B cell (primary cell): Measurements from ENCODE around the gene FRMD4A. TPM values are rescaled to one million over a fixed set of nuclear protein-coding genes. Genes with fewer than 3 reads are reported as not detected.

Experiments
- ATAC-seq: fragments of 200-7000 bp; cut with Tn5 transposase; one replicate; pipeline ENCODE4 v1.10.0; 2021; ENCODE audit warnings: low read depth, mild to moderate bottlenecking, moderate number of reproducible peaks, moderate library complexity
- CTCF ChIA-PET: fragments of 350-600 bp; sonication (Branson Sonifier 250); formaldehyde crosslinking; loops from one replicate; lab custom pipeline; 2021; ENCODE audit warnings: antibody characterized with exemption, inconsistent platforms; lab: Charles Lee
- POLR2A ChIA-PET: fragments of 350-600 bp; sonication (Branson Sonifier 250); formaldehyde crosslinking; loops from one replicate; lab custom pipeline; 2021; ENCODE audit warnings: antibody characterized with exemption; lab: Charles Lee
- DNase-seq: peaks from one replicate; pipeline ENCODE4 v3.0.0; 2013
- H2AFZ ChIP-seq: 2 replicates; pipeline ENCODE4 v1.6.1; 2012; ENCODE audit warnings: mild to moderate bottlenecking, low read depth, low read length; ENCODE audit not compliant: insufficient read depth, poor library complexity, severe bottlenecking
- H3K27ac ChIP-seq, 2 donors: 1 replicate in 1 of 2; 2 replicates in 1 of 2; pipeline ENCODE4 v1.5.1; 2012 to 2013; ENCODE audit warnings: low read length in 2 of 2, mild to moderate bottlenecking in 2 of 2, moderate library complexity in 1 of 2
- H3K27me3 ChIP-seq, 4 experiments: fragments of 200-600 bp in 1 of 4; sonication (generic) in 1 of 4; replicated peaks in 1 of 4; 1 replicate in 2 of 4; 2 replicates in 2 of 4; pipeline versions ENCODE4 v1.6.1 to v1.7.0; 2013 to 2016; ENCODE audit warnings: low read length in 3 of 4, mild to moderate bottlenecking in 2 of 4, mixed read lengths in 1 of 4, moderate library complexity in 1 of 4; ENCODE audit not compliant: insufficient read depth in 4 of 4, control insufficient read depth in 3 of 4; ENCODE audit errors: control extremely low read depth in 1 of 4
- H3K36me3 ChIP-seq, 2 experiments: replicated peaks in 1 of 2; 1 replicate in 1 of 2; 2 replicates in 1 of 2; pipeline versions ENCODE4 v1.6.1 to v1.7.1; 2013; ENCODE audit warnings: low read length in 1 of 2; ENCODE audit not compliant: insufficient read depth in 2 of 2, control insufficient read depth in 1 of 2; ENCODE audit errors: control extremely low read depth in 1 of 2, extremely low read depth in 1 of 2
- H3K4me1 ChIP-seq, 2 donors: fragments of 200-600 bp in 1 of 2; sonication (generic) in 1 of 2; 1 replicate in 1 of 2; 2 replicates in 1 of 2; pipeline versions ENCODE4 v1.5.1 to v1.6.1; 2013 to 2017; ENCODE audit warnings: low read length in 2 of 2; ENCODE audit not compliant: control insufficient read depth in 2 of 2, insufficient read depth in 2 of 2
- H3K4me2 ChIP-seq: replicated peaks from 2 replicates; pipeline ENCODE3; 2012; ENCODE audit warnings: mild to moderate bottlenecking, low read depth, low read length; ENCODE audit not compliant: poor library complexity, severe bottlenecking
- H3K4me3 ChIP-seq, 5 experiments: fragments of 200-600 bp in 1 of 5; sonication (generic) in 1 of 5; 1 replicate in 3 of 5; 2 replicates in 2 of 5; pipeline versions ENCODE4 v1.5.1 to v1.7.0; 2011 to 2016; ENCODE audit warnings: low read length in 4 of 5, mild to moderate bottlenecking in 4 of 5, low read depth in 2 of 5, control low read depth in 1 of 5, moderate library complexity in 1 of 5; ENCODE audit not compliant: insufficient read depth in 1 of 5; ENCODE audit errors: control extremely low read depth in 1 of 5, extremely low read depth in 1 of 5
- H3K79me2 ChIP-seq: fragments of 200-600 bp; sonication (generic); one replicate; pipeline ENCODE4 v1.6.0; 2016; ENCODE audit warnings: low read length; ENCODE audit not compliant: control insufficient read depth, insufficient read depth
- H3K9ac ChIP-seq: fragments of 200-600 bp; sonication (generic); 2 replicates; pipeline ENCODE4 v1.6.1; 2017; ENCODE audit warnings: mild to moderate bottlenecking, low read length, moderate library complexity
- H3K9me3 ChIP-seq, 3 donors: one replicate each; pipeline versions ENCODE4 v1.6.1 to v1.7.1; 2013; ENCODE audit warnings: low read length in 2 of 3; ENCODE audit not compliant: control insufficient read depth in 2 of 3, insufficient read depth in 1 of 3; ENCODE audit errors: control extremely low read depth in 1 of 3
- H4K20me1 ChIP-seq: 2 replicates; pipeline ENCODE4 v1.6.0; 2012; ENCODE audit warnings: mild to moderate bottlenecking, low read length; ENCODE audit not compliant: insufficient read depth, control insufficient read depth, poor library complexity, severe bottlenecking
- H3K27ac Mint-ChIP-seq: one replicate; pipeline ENCODE4 v1.8.0; 2021; ENCODE audit warnings: mixed read lengths
- H3K27me3 Mint-ChIP-seq: one replicate; pipeline ENCODE4 v1.8.0; 2021; ENCODE audit warnings: mixed read lengths
- H3K4me1 Mint-ChIP-seq: one replicate; pipeline ENCODE4 v1.8.0; 2021; ENCODE audit warnings: mixed read lengths
- H3K4me3 Mint-ChIP-seq: one replicate; pipeline ENCODE4 v1.8.0; 2021; ENCODE audit warnings: mixed read lengths
- H3K9me3 Mint-ChIP-seq: one replicate; pipeline ENCODE4 v1.8.0; 2022; ENCODE audit warnings: mixed read lengths; ENCODE audit not compliant: insufficient read depth
- EZH2 ChIP-seq: IDR thresholded peaks from 2 replicates; pipeline ENCODE4 v1.6.1; 2012; ENCODE audit warnings: borderline replicate concordance, low read depth, mild to moderate bottlenecking, moderate library complexity, low read length; ENCODE audit not compliant: insufficient read depth, poor library complexity, severe bottlenecking
- WGBS: methylation state at CpG from one replicate; pipeline ENCODE4 v1.1.5; 2013; ENCODE audit warnings: missing lambda C conversion rate; ENCODE audit not compliant: insufficient coverage; 5-methylcytosine and 5-hydroxymethylcytosine counted together
- intact Hi-C: fragments of 100-400 bp; cut with micrococcal nuclease; formaldehyde crosslinking; loops from one replicate; pipeline ENCODE4 v1.10.0; 2022
- polyA plus RNA-seq: library from polyadenylated mRNA; depleted of rRNA; stranded (reverse); fragments of >200 nt; gene quantifications from 2 replicates; pipeline ENCODE4 v1.2.3, GENCODE V29; 2012
- total RNA-seq, 2 donors: library from RNA; stranded (reverse); fragments of 120-200 nt in 1 of 2; gene quantifications; 1 replicate in 1 of 2; 2 replicates in 1 of 2; pipeline versions ENCODE4 v1.2.3 to v1.2.4, GENCODE V29; 2013 to 2022
- TF ChIP-seq, protein P1 (sequence below): fragments of 200-600 bp; IDR thresholded peaks from one replicate; pipeline ENCODE4 v1.8.0; 2022; ENCODE audit warnings: antibody characterized with exemption, mild to moderate bottlenecking

Gene FRMD4A
- total and polyA plus RNA-seq, 2 donors (not counting 1 experiment from before 2014, with no cell fraction given), result 0.76 to 3.4 TPM

DNA sequence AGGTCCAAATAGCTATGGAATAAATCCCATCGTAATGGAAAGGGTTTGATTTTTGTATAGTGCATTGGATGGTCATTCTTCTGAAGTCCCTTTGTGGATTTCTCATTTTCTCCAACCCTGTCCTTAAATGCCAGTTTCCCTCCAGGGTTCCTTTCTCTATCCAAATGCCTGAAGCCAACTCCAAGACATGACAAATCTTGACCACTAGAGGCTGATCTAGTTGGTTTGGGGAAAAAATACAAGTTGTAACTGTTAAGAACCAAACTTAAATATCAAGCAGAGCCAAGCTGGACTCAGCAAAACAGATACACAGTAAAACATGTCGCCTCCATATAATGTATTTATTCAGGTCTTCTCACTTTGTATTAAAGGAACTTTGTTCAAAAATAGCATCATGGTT is 28.7 kb downstream of the FRMD4A start:
- TF ChIP-seq, protein P1, sequence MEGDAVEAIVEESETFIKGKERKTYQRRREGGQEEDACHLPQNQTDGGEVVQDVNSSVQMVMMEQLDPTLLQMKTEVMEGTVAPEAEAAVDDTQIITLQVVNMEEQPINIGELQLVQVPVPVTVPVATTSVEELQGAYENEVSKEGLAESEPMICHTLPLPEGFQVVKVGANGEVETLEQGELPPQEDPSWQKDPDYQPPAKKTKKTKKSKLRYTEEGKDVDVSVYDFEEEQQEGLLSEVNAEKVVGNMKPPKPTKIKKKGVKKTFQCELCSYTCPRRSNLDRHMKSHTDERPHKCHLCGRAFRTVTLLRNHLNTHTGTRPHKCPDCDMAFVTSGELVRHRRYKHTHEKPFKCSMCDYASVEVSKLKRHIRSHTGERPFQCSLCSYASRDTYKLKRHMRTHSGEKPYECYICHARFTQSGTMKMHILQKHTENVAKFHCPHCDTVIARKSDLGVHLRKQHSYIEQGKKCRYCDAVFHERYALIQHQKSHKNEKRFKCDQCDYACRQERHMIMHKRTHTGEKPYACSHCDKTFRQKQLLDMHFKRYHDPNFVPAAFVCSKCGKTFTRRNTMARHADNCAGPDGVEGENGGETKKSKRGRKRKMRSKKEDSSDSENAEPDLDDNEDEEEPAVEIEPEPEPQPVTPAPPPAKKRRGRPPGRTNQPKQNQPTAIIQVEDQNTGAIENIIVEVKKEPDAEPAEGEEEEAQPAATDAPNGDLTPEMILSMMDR, result peak; percentile 13
- no peak for TF ChIP-seq EZH2
- Mint-ChIP-seq H3K27me3 (peaks cover 10% of the 10 kb centered on the region), H3K4me3 (no peak overlapping the region), H3K9me3 (no peaks in the 10 kb centered on the region), H3K4me1 (no peaks in the 10 kb centered on the region), H3K27ac (no peak overlapping the region)
- Histone ChIP-seq H4K20me1 (no peaks in the 10 kb centered on the region), H3K4me2 (no peak overlapping the region), H3K9ac (no peak overlapping the region), H3K9me3 (no peaks in the 10 kb centered on the region), H2AFZ (no peak overlapping the region), H3K4me1 (no peaks in the 10 kb centered on the region), H3K27me3 (peaks cover 0 to 25% (median 4%) of the 10 kb centered on the region in 4 experiments), H3K27ac (no peak overlapping the region), H3K36me3 (no peaks in the 10 kb centered on the region), H3K79me2 (no peaks in the 10 kb centered on the region), H3K4me3 (no peak overlapping the region)
- no peak for DNase-seq
- ChIA-PET POLR2A (no interaction called here), CTCF (interaction anchor here (1.1 to 1.2 kb wide), 2 partner anchors 10 to 21 kb away, joined by 4 read pairs; no protein-coding TSS in a partner anchor)
- intact Hi-C loops, result no loop called here
- no CpG with 5 or more reads among the region's 2 CpGs for WGBS
- ATAC-seq, result no peak

DNA sequence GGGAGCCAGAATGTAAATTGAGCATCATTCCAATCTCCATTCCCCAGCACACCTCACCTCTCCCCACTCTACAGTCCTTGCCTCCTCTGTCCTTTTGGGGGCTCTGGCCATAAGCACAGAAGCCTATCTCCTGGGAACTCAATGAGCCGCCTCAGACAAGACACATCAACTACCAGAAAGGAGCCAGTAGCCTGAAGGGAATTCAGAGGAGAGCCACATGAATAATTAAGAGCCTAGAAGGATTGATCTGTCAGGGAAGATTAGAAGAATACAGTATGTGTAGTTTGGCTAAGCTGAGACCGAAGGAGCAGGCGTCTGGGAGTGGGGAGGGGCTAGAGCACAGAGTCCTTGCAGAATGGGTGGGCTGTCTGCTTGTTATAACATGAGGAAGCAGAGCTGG is 31.2 kb downstream of the FRMD4A start:
- DNase-seq (no peak), ATAC-seq (no peak)
- Histone ChIP-seq H3K27ac (no peak overlapping the region), H3K9me3 (no peaks in the 10 kb centered on the region), H4K20me1 (no peaks in the 10 kb centered on the region), H3K36me3 (no peaks in the 10 kb centered on the region), H3K27me3 (peaks cover 0 to 22% (median 4%) of the 10 kb centered on the region in 4 experiments), H3K79me2 (no peaks in the 10 kb centered on the region), H3K4me2 (no peak overlapping the region), H3K4me3 (no peak overlapping the region), H2AFZ (no peak overlapping the region), H3K4me1 (no peaks in the 10 kb centered on the region), H3K9ac (no peak overlapping the region)
- intact Hi-C loops, result no loop called here
- CTCF ChIA-PET, result no interaction called here
- POLR2A ChIA-PET, result no interaction called here
- no peak overlapping the region for H3K4me3 Mint-ChIP-seq
- no peak for TF ChIP-seq EZH2
- TF ChIP-seq, protein P1, result no peak
- 91% methylated on average over 2 of the region's 3 CpGs for WGBS
- H3K27ac Mint-ChIP-seq, result no peak overlapping the region
- no peaks in the 10 kb centered on the region for H3K4me1 Mint-ChIP-seq
- H3K27me3 Mint-ChIP-seq, result peaks cover 18% of the 10 kb centered on the region
- no peaks in the 10 kb centered on the region for H3K9me3 Mint-ChIP-seq
